Keratinocyte (primary cell): Measurements from ENCODE around the gene METTL8. TPM values are rescaled to one million over a fixed set of nuclear protein-coding genes. Genes with fewer than 3 reads are reported as not detected.

ENCODE experiments used
- DNase-seq: peaks from one replicate; pipeline ENCODE4 v3.0.0-alpha.2; 2011; ENCODE audit warnings: low read depth, missing footprints, low spot score
- FAIRE-seq: peaks from 2 replicates; lab custom pipeline; 2011; peaks lifted over from hg19 to GRCh38; lab: Jason Lieb, UNC
- H2AFZ ChIP-seq: 2 replicates; pipeline ENCODE4 v1.6.0; 2012; ENCODE audit warnings: low read length, control low read depth, inconsistent platforms; ENCODE audit not compliant: control insufficient read depth
- H3K27ac ChIP-seq: 2 replicates; pipeline ENCODE4 v1.5.1; 2011; ENCODE audit warnings: low read length; ENCODE audit not compliant: control insufficient read depth, insufficient read depth
- H3K27me3 ChIP-seq: 3 replicates; pipeline ENCODE4 v1.6.0; 2011; ENCODE audit warnings: low read length; ENCODE audit not compliant: control insufficient read depth, insufficient read depth; ENCODE audit errors: extremely low read depth
- H3K36me3 ChIP-seq, 2 experiments: 2 replicates in 1 of 2; 3 replicates in 1 of 2; pipeline ENCODE4 v1.5.1; 2011; ENCODE audit warnings: low read length in 2 of 2, mild to moderate bottlenecking in 1 of 2; ENCODE audit not compliant: control insufficient read depth in 2 of 2, insufficient read depth in 2 of 2; ENCODE audit errors: extremely low read depth in 1 of 2
- H3K4me1 ChIP-seq: 3 replicates; pipeline ENCODE4 v1.5.1; 2011; ENCODE audit warnings: low read length; ENCODE audit not compliant: control insufficient read depth, insufficient read depth; ENCODE audit errors: extremely low read depth
- H3K4me2 ChIP-seq: 3 replicates; pipeline ENCODE4 v1.6.0; 2011; ENCODE audit warnings: low read depth, low read length; ENCODE audit not compliant: control insufficient read depth, insufficient read depth; ENCODE audit errors: extremely low read depth
- H3K4me3 ChIP-seq, 3 experiments: fragments of 200-600 bp in 1 of 3; sonication (generic) in 1 of 3; 2 replicates in 2 of 3; 3 replicates in 1 of 3; pipeline ENCODE4 v1.5.1; 2011 to 2016; ENCODE audit warnings: low read length in 3 of 3, mild to moderate bottlenecking in 3 of 3, control low read depth in 2 of 3, inconsistent platforms in 1 of 3, low read depth in 1 of 3, mixed read lengths in 1 of 3, mixed run types in 1 of 3, moderate library complexity in 1 of 3; ENCODE audit not compliant: control insufficient read depth in 2 of 3, insufficient read depth in 2 of 3; ENCODE audit errors: extremely low read depth in 1 of 3
- H3K79me2 ChIP-seq: 2 replicates; pipeline ENCODE4 v1.6.0; 2012; ENCODE audit warnings: low read length; ENCODE audit not compliant: control insufficient read depth, insufficient read depth
- H3K9ac ChIP-seq: 3 replicates; pipeline ENCODE4 v1.6.0; 2011; ENCODE audit warnings: low read length; ENCODE audit not compliant: control insufficient read depth, insufficient read depth; ENCODE audit errors: extremely low read depth
- H3K9me1 ChIP-seq: 3 replicates; pipeline ENCODE4 v1.6.0; 2011; ENCODE audit warnings: low read length; ENCODE audit not compliant: control insufficient read depth, insufficient read depth; ENCODE audit errors: extremely low read depth
- H3K9me3 ChIP-seq: 2 replicates; pipeline ENCODE4 v1.5.1; 2012; ENCODE audit warnings: low read depth, low read length; ENCODE audit not compliant: control insufficient read depth
- H4K20me1 ChIP-seq: 3 replicates; pipeline ENCODE4 v1.6.0; 2011; ENCODE audit warnings: low read length; ENCODE audit not compliant: control insufficient read depth, insufficient read depth; ENCODE audit errors: extremely low read depth
- EZH2 ChIP-seq: IDR thresholded peaks from one replicate; pipeline ENCODE4 v1.6.1; 2012; ENCODE audit warnings: inconsistent platforms, mild to moderate bottlenecking, low read length, moderate library complexity
- dilution Hi-C: fragments of 300-500 bp; cut with MboI; formaldehyde crosslinking; loops from one replicate; pipeline ENCODE4 v1.7.0; 2020; ENCODE audit warnings: low sequenced_read_pairs; ENCODE audit not compliant: extremely low pct_ligation_motif_present
- polyA plus RNA-seq, 5 experiments: library from polyadenylated mRNA; depleted of rRNA in 3 of 5; stranded (reverse) in 3 of 5; stranded (forward) in 1 of 5; unstranded in 1 of 5; fragments of >200 nt; gene quantifications; 1 replicate in 1 of 5; 2 replicates in 3 of 5; 3 replicates in 1 of 5; pipeline versions ENCODE4 v1.2.1 to v1.2.3, GENCODE V29; 2011 to 2012; ENCODE audit warnings: missing spikeins in 2 of 5, low read depth in 1 of 5, low replicate concordance in 1 of 5
- TF ChIP-seq, protein P1 (sequence below), 3 experiments: IDR thresholded peaks in 1 of 3; conservative IDR thresholded peaks in 1 of 3; optimal IDR thresholded peaks in 1 of 3; 2 replicates in 2 of 3; 3 replicates in 1 of 3; pipeline versions ENCODE3 to v1.5.1; 2011; ENCODE audit warnings: low read length in 3 of 3, mild to moderate bottlenecking in 3 of 3, moderate library complexity in 2 of 3, control low read depth in 1 of 3, inconsistent platforms in 1 of 3; ENCODE audit not compliant: insufficient read depth in 2 of 3; ENCODE audit errors: extremely low read depth in 1 of 3

The METTL8 gene
- polyA plus RNA-seq, 1 donor (not counting 4 experiments of a cell fraction or from before 2014, with no cell fraction given), result 81.2 TPM

DNA sequence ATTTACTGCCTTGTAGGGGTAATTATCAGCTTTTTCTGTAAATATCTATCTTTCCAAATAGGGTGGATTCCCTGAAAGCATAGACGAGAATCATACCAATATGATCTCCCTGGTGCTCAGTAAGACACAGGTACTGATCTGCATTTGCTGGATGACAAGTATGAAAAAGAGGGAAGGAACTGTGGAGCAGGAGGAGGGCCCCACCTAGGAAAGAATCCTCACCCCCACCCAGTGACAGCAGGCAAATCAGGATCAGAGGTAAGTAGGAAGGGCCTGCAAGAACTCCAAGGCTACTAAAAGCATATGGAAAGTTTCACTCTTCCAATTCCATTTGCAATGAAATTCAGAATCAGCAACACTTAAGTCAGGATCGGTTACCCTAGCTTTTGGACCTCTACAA lies 42.3 kb downstream of the METTL8 start:
- Histone ChIP-seq H3K9me1 (no peaks in the 10 kb centered on the region), H4K20me1 (no peaks in the 10 kb centered on the region), H3K9me3 (no peaks in the 10 kb centered on the region), H3K36me3 (peaks cover 0 to 3% of the 10 kb centered on the region in 2 experiments), H3K4me2 (no peak overlapping the region), H3K9ac (no peak overlapping the region), H3K79me2 (peaks cover 35% of the 10 kb centered on the region), H3K4me3 (no peak overlapping the region), H2AFZ (no peak overlapping the region), H3K27me3 (no peaks in the 10 kb centered on the region), H3K4me1 (peaks cover 13% of the 10 kb centered on the region), H3K27ac (peak overlapping the region; percentile 15)
- FAIRE-seq (no peak), DNase-seq (no peak)
- no peak for TF ChIP-seq EZH2
- TF ChIP-seq, protein P1, sequence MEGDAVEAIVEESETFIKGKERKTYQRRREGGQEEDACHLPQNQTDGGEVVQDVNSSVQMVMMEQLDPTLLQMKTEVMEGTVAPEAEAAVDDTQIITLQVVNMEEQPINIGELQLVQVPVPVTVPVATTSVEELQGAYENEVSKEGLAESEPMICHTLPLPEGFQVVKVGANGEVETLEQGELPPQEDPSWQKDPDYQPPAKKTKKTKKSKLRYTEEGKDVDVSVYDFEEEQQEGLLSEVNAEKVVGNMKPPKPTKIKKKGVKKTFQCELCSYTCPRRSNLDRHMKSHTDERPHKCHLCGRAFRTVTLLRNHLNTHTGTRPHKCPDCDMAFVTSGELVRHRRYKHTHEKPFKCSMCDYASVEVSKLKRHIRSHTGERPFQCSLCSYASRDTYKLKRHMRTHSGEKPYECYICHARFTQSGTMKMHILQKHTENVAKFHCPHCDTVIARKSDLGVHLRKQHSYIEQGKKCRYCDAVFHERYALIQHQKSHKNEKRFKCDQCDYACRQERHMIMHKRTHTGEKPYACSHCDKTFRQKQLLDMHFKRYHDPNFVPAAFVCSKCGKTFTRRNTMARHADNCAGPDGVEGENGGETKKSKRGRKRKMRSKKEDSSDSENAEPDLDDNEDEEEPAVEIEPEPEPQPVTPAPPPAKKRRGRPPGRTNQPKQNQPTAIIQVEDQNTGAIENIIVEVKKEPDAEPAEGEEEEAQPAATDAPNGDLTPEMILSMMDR (optimal IDR thresholded peaks at IDR 0.05 in 1 of 3, IDR thresholded peaks at IDR 0.05 in 1 of 3, conservative IDR thresholded peaks at IDR 0.05 in 1 of 3; ENCODE audit: extremely low read depth in 1 of 3, insufficient read depth in 2 of 3, low read length in 3 of 3), result no peak
- dilution Hi-C loops, result no loop called here

DNA sequence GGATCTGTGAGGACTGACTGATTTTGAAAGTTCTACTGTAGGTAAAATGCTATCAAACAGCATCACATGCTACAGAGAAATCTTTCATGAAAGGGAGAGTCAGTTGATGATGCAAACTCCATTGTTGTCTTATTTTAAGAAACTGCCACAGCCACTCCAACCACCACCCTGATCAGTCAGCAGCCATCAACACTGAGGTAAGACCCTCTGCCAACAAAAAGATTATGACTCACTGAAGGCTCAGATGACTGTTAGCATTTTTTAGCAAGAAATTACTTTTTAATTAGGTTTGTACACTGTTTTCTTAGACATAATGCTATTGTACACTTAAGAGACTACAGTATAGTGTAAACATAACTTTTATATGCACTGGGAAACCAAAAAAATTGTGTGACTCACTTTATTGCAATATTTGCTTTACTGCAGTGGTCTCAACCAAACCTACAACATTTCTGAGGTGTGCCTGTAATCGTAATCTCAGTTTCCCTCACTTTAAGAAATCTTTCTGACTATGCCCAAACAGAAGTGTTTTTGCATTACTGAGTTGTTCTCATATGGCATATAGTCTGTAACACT lies 42.8 kb downstream of the METTL8 start:
- Histone ChIP-seq H3K27ac (peak overlapping the region; percentile 44), H3K36me3 (peaks cover 0 to 3% of the 10 kb centered on the region in 2 experiments), H3K9me3 (no peaks in the 10 kb centered on the region), H3K4me2 (no peak overlapping the region), H4K20me1 (no peaks in the 10 kb centered on the region), H3K79me2 (peaks cover 37% of the 10 kb centered on the region), H3K4me3 (no peak overlapping the region), H3K9ac (no peak overlapping the region), H3K27me3 (no peaks in the 10 kb centered on the region), H3K9me1 (no peaks in the 10 kb centered on the region), H3K4me1 (peaks cover 13% of the 10 kb centered on the region), H2AFZ (no peak overlapping the region)
- FAIRE-seq (no peak), DNase-seq (no peak)
- no peak for TF ChIP-seq EZH2
- TF ChIP-seq, protein P1 (optimal IDR thresholded peaks at IDR 0.05 in 1 of 3, IDR thresholded peaks at IDR 0.05 in 1 of 3, conservative IDR thresholded peaks at IDR 0.05 in 1 of 3; ENCODE audit: extremely low read depth in 1 of 3, insufficient read depth in 2 of 3, low read length in 3 of 3), result no peak
- dilution Hi-C loops, result no loop called here
